Colonic mucosa (tissue), 4 donors: Measurements from ENCODE around the gene ST7L. TPM values are rescaled to one million over a fixed set of nuclear protein-coding genes. Genes with fewer than 3 reads are reported as not detected.

Experiments used
- DNase-seq: peaks from one replicate; pipeline ENCODE4 v3.0.0-alpha.2; 2020
- H3K27ac ChIP-seq: fragments of 200-600 bp; one replicate; pipeline ENCODE4 v1.8.0; 2021
- H3K27me3 ChIP-seq: fragments of 200-600 bp; one replicate; pipeline ENCODE4 v1.8.0; 2021
- H3K36me3 ChIP-seq: fragments of 200-600 bp; one replicate; pipeline ENCODE4 v1.8.0; 2021
- H3K4me1 ChIP-seq: fragments of 200-600 bp; one replicate; pipeline ENCODE4 v1.8.0; 2021; ENCODE audit warnings: mild to moderate bottlenecking
- H3K4me3 ChIP-seq: fragments of 200-600 bp; one replicate; pipeline ENCODE4 v1.8.0; 2021
- H3K9ac ChIP-seq, 2 donors: one replicate each; pipeline ENCODE4 v1.7.0; 2013; ENCODE audit warnings: control low read depth in 2 of 2, low read depth in 2 of 2, low read length in 2 of 2
- H3K9me3 ChIP-seq: fragments of 200-600 bp; one replicate; pipeline ENCODE4 v1.8.0; 2021
- CTCF ChIP-seq: fragments of 200-600 bp; IDR thresholded peaks from one replicate; pipeline ENCODE4 v1.8.0; 2022; ENCODE audit warnings: antibody characterized with exemption, mild to moderate bottlenecking
- intact Hi-C: fragments of 100-400 bp; cut with DNase I; formaldehyde crosslinking; loops from one replicate; pipeline ENCODE4 v1.14.1; 2022
- total RNA-seq, 2 donors: library from RNA; stranded (reverse); fragmentation: NEBNext Ultra II Directional in 1 of 2; extraction: Animal tissue kit (Norgen Biotek cat#: 25700) in 1 of 2; gene quantifications; one replicate each; pipeline ENCODE4 v1.2.1, GENCODE V29; 2021
- donor health status: healthy.
- donor health status: DM: no; HTN: no; CAD: no.
- donor health status: DM: no; HTN: no; CAD: no.

ST7L gene
- total RNA-seq, 2 donors from 2014 or later: 14.4 to 15.0 TPM

DNA sequence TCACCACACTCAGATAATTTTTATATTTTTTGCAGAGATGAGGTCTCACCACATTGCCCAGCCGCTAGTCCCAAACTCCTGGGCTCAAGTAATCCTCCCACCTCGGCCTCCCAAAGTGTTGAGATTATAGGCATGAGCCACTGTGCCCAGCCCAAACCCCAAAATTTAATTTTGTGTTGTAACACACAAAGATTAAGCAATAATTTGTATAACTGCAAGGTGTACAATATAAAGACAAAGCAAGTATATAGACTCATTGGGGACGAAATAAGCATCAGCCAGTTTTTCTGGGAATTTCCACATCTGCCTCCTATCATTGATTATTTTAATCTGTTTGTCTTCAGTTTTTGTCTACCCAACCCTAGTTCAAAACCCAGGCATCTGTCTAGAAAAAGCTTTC, 42.7 kb downstream of the ST7L start:
- H3K36me3 ChIP-seq: no peaks in the 10 kb centered on the region
- TF ChIP-seq CTCF: no peak
- intact Hi-C loops: no loop called here

GRCh38 chr1:112575154-112575804, 43.7 kb downstream of the ST7L start:
- Histone ChIP-seq H3K9ac (no peak overlapping the region), H3K4me1 (no peaks in the 10 kb centered on the region), H3K27ac (no peak overlapping the region), H3K36me3 (no peaks in the 10 kb centered on the region), H3K4me3 (no peak overlapping the region), H3K9me3 (no peaks in the 10 kb centered on the region), H3K27me3 (no peaks in the 10 kb centered on the region)
- intact Hi-C loops: no loop called here
- no peak for DNase-seq
- no peak for TF ChIP-seq CTCF

More for the DNA sequence above, 42.7 kb downstream of the ST7L start:
- H3K27me3 ChIP-seq: no peaks in the 10 kb centered on the region
- H3K4me3 ChIP-seq: no peak overlapping the region
- no peak overlapping the region for H3K27ac ChIP-seq
- no peak for DNase-seq
- H3K4me1 ChIP-seq: no peaks in the 10 kb centered on the region
- H3K9ac ChIP-seq: no peak overlapping the region
- H3K9me3 ChIP-seq: no peaks in the 10 kb centered on the region

GRCh38 chr1:112565800-112566199, 53.1 kb downstream of the ST7L start:
- Histone ChIP-seq H3K9ac (no peak overlapping the region), H3K27me3 (no peaks in the 10 kb centered on the region), H3K36me3 (no peaks in the 10 kb centered on the region), H3K4me3 (no peak overlapping the region), H3K27ac (no peak overlapping the region), H3K9me3 (no peaks in the 10 kb centered on the region), H3K4me1 (no peaks in the 10 kb centered on the region)
- no peak for TF ChIP-seq CTCF
- no peak for DNase-seq
- intact Hi-C loops: no loop called here

DNA sequence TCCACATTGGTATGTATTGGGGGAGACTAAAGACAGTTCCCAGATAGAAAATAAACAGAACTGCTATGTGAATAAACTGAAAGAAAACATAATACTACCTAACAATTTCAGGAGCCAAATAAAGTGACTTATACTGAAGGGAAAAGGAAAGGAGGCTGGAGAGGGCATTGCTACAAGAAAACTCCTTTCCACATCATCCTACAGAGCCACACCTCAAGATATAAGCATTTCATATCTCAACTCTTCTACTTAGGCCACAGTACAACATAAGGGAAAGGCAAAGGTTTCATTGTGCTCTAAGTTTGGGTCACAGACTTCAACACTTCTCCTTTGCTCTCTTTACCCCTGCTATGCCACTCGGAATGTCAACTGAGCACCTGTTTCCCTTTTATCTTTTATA, 54.9 kb downstream of the ST7L start:
- Histone ChIP-seq H3K27ac (no peak overlapping the region), H3K27me3 (no peaks in the 10 kb centered on the region), H3K4me3 (no peak overlapping the region), H3K9ac (no peak overlapping the region), H3K36me3 (no peaks in the 10 kb centered on the region), H3K9me3 (no peaks in the 10 kb centered on the region), H3K4me1 (no peaks in the 10 kb centered on the region)
- no peak for DNase-seq
- TF ChIP-seq CTCF: no peak
- intact Hi-C loops: no loop called here

- H3K9ac ChIP-seq: no peak overlapping the region
- no peak overlapping the region for H3K27ac ChIP-seq
- no peak overlapping the region for H3K4me3 ChIP-seq
- no peak for DNase-seq
- no peaks in the 10 kb centered on the region for H3K36me3 ChIP-seq
- H3K9me3 ChIP-seq: no peaks in the 10 kb centered on the region
- intact Hi-C loops: no loop called here
- no peak for TF ChIP-seq CTCF
- no peaks in the 10 kb centered on the region for H3K27me3 ChIP-seq
- no peaks in the 10 kb centered on the region for H3K4me1 ChIP-seq
Measured at GRCh38 chr1:112563341-112563740, 55.6 kb downstream of the ST7L start.
